Astrocyte (in vitro differentiated cells and primary cell): ENCODE measurements around the gene TRIM49D2.
"Not testable (repeated sequence)": the region's sequence is repeated elsewhere in the genome, so short reads cannot be mapped to it uniquely, and the experiment has no call there.

Experiments
- EZH2 ChIP-seq: IDR thresholded peaks from 2 replicates; pipeline ENCODE4 v1.6.1; 2012; ENCODE audit warnings: mild to moderate bottlenecking, low read length, inconsistent platforms; ENCODE audit not compliant: insufficient read depth
- TF ChIP-seq, protein P1 (sequence below): IDR thresholded peaks from 2 replicates; pipeline ENCODE4 v1.5.1; 2011; ENCODE audit warnings: low read depth, mild to moderate bottlenecking, inconsistent platforms, low read length, moderate library complexity; ENCODE audit not compliant: insufficient read depth

DNA sequence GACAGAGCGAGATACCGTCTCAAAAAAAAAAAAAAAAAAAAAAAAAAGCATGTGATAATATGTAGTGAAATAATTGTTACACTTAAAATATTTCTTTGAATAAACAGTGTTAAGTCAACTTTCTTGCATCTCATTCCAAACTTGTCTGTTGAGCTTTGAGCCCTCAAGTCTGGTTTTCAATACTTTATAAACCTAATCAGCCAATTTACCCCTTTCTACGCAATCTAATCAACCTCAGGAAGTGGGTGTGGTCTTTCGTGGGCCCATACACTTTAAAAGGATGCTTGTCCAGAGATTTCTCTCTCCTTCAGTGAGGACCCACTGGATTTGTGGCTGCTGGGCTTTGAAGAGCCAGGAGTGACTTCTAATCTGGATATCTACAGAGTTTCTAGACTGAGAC lies 41.9 kb downstream of the TRIM49D2 start, which contains the start of gene TRIM64:
- TF ChIP-seq, protein P1, sequence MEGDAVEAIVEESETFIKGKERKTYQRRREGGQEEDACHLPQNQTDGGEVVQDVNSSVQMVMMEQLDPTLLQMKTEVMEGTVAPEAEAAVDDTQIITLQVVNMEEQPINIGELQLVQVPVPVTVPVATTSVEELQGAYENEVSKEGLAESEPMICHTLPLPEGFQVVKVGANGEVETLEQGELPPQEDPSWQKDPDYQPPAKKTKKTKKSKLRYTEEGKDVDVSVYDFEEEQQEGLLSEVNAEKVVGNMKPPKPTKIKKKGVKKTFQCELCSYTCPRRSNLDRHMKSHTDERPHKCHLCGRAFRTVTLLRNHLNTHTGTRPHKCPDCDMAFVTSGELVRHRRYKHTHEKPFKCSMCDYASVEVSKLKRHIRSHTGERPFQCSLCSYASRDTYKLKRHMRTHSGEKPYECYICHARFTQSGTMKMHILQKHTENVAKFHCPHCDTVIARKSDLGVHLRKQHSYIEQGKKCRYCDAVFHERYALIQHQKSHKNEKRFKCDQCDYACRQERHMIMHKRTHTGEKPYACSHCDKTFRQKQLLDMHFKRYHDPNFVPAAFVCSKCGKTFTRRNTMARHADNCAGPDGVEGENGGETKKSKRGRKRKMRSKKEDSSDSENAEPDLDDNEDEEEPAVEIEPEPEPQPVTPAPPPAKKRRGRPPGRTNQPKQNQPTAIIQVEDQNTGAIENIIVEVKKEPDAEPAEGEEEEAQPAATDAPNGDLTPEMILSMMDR: not testable (repeated sequence)
- not testable (repeated sequence) for TF ChIP-seq EZH2
